Measurements from ENCODE around the gene TMEM266.

Gene TMEM266

GRCh38 chr15:76100361-76100760, 40.6 kb downstream of the TMEM266 start:
- Histone ChIP-seq H3K9ac (ENCODE audit: low read depth in 1 of 2, low read length in 2 of 2) (no peak overlapping the region), H3K27ac (ENCODE audit: low read depth in 2 of 2, low read length in 2 of 2) (no peak overlapping the region), H3K36me3 (ENCODE audit: control insufficient read depth in 2 of 2, insufficient read depth in 2 of 2, low read length in 2 of 2) (no peaks in the 10 kb centered on the region), H3K9me3 (ENCODE audit: control insufficient read depth in 2 of 2, low read length in 2 of 2) (no peaks in the 10 kb centered on the region), H3K4me1 (ENCODE audit: control insufficient read depth in 2 of 2, insufficient read depth in 2 of 2, low read length in 2 of 2) (no peaks in the 10 kb centered on the region), H3K4me3 (ENCODE audit: low read length in 2 of 2) (no peak overlapping the region), H3K27me3 (ENCODE audit: control insufficient read depth in 2 of 2, insufficient read depth in 2 of 2, low read length in 2 of 2) (no peaks in the 10 kb centered on the region)

- no peaks in the 10 kb centered on the region for H3K36me3 ChIP-seq (ENCODE audit: control insufficient read depth in 2 of 2, insufficient read depth in 2 of 2, low read length in 2 of 2)
- no peaks in the 10 kb centered on the region for H3K4me1 ChIP-seq (ENCODE audit: control insufficient read depth in 2 of 2, insufficient read depth in 2 of 2, low read length in 2 of 2)
- no peak overlapping the region for H3K9ac ChIP-seq (ENCODE audit: low read depth in 1 of 2, low read length in 2 of 2)
- no peaks in the 10 kb centered on the region for H3K9me3 ChIP-seq (ENCODE audit: control insufficient read depth in 2 of 2, low read length in 2 of 2)
- no peaks in the 10 kb centered on the region for H3K27me3 ChIP-seq (ENCODE audit: control insufficient read depth in 2 of 2, insufficient read depth in 2 of 2, low read length in 2 of 2)
- H3K4me3 ChIP-seq (ENCODE audit: low read length in 2 of 2): no peak overlapping the region
- H3K27ac ChIP-seq (ENCODE audit: low read depth in 2 of 2, low read length in 2 of 2): no peak overlapping the region
These were observed 41.9 kb downstream of the TMEM266 start for GRCh38 chr15:76101655-76102054.

- no peaks in the 10 kb centered on the region for H3K4me1 ChIP-seq (ENCODE audit: control insufficient read depth in 2 of 2, insufficient read depth in 2 of 2, low read length in 2 of 2)
- no peaks in the 10 kb centered on the region for H3K9me3 ChIP-seq (ENCODE audit: control insufficient read depth in 2 of 2, low read length in 2 of 2)
- no peaks in the 10 kb centered on the region for H3K36me3 ChIP-seq (ENCODE audit: control insufficient read depth in 2 of 2, insufficient read depth in 2 of 2, low read length in 2 of 2)
- H3K4me3 ChIP-seq (ENCODE audit: low read length in 2 of 2): no peak overlapping the region
- no peak overlapping the region for H3K27ac ChIP-seq (ENCODE audit: low read depth in 2 of 2, low read length in 2 of 2)
- H3K27me3 ChIP-seq (ENCODE audit: control insufficient read depth in 2 of 2, insufficient read depth in 2 of 2, low read length in 2 of 2): no peaks in the 10 kb centered on the region
- H3K9ac ChIP-seq (ENCODE audit: low read depth in 1 of 2, low read length in 2 of 2): no peak overlapping the region
These were observed 45.6 kb downstream of the TMEM266 start for GRCh38 chr15:76105391-76105790.

- no peaks in the 10 kb centered on the region for H3K9me3 ChIP-seq (ENCODE audit: control insufficient read depth in 2 of 2, low read length in 2 of 2)
- H3K9ac ChIP-seq (ENCODE audit: low read depth in 1 of 2, low read length in 2 of 2): no peak overlapping the region
- H3K36me3 ChIP-seq (ENCODE audit: control insufficient read depth in 2 of 2, insufficient read depth in 2 of 2, low read length in 2 of 2): no peaks in the 10 kb centered on the region
- no peak overlapping the region for H3K4me3 ChIP-seq (ENCODE audit: low read length in 2 of 2)
- H3K27ac ChIP-seq (ENCODE audit: low read depth in 2 of 2, low read length in 2 of 2): no peak overlapping the region
- no peaks in the 10 kb centered on the region for H3K27me3 ChIP-seq (ENCODE audit: control insufficient read depth in 2 of 2, insufficient read depth in 2 of 2, low read length in 2 of 2)
- H3K4me1 ChIP-seq (ENCODE audit: control insufficient read depth in 2 of 2, insufficient read depth in 2 of 2, low read length in 2 of 2): no peaks in the 10 kb centered on the region
These were observed 46.1 kb downstream of the TMEM266 start for GRCh38 chr15:76105911-76106310.

GRCh38 chr15:76107169-76107568, 47.4 kb downstream of the TMEM266 start:
- Histone ChIP-seq H3K4me3 (ENCODE audit: low read length in 2 of 2) (no peak overlapping the region), H3K9ac (ENCODE audit: low read depth in 1 of 2, low read length in 2 of 2) (no peak overlapping the region), H3K9me3 (ENCODE audit: control insufficient read depth in 2 of 2, low read length in 2 of 2) (no peaks in the 10 kb centered on the region), H3K27me3 (ENCODE audit: control insufficient read depth in 2 of 2, insufficient read depth in 2 of 2, low read length in 2 of 2) (no peaks in the 10 kb centered on the region), H3K36me3 (ENCODE audit: control insufficient read depth in 2 of 2, insufficient read depth in 2 of 2, low read length in 2 of 2) (no peaks in the 10 kb centered on the region), H3K4me1 (ENCODE audit: control insufficient read depth in 2 of 2, insufficient read depth in 2 of 2, low read length in 2 of 2) (no peaks in the 10 kb centered on the region), H3K27ac (ENCODE audit: low read depth in 2 of 2, low read length in 2 of 2) (no peak overlapping the region)

GRCh38 chr15:76108021-76108723, 48.4 kb downstream of the TMEM266 start:
- H3K27ac ChIP-seq (ENCODE audit: low read depth in 2 of 2, low read length in 2 of 2): no peak overlapping the region
- no peaks in the 10 kb centered on the region for H3K36me3 ChIP-seq (ENCODE audit: control insufficient read depth in 2 of 2, insufficient read depth in 2 of 2, low read length in 2 of 2)
- H3K9ac ChIP-seq (ENCODE audit: low read depth in 1 of 2, low read length in 2 of 2): no peak overlapping the region
- H3K9me3 ChIP-seq (ENCODE audit: control insufficient read depth in 2 of 2, low read length in 2 of 2): no peaks in the 10 kb centered on the region
- no peaks in the 10 kb centered on the region for H3K4me1 ChIP-seq (ENCODE audit: control insufficient read depth in 2 of 2, insufficient read depth in 2 of 2, low read length in 2 of 2)
- no peak overlapping the region for H3K4me3 ChIP-seq (ENCODE audit: low read length in 2 of 2)
- H3K27me3 ChIP-seq (ENCODE audit: control insufficient read depth in 2 of 2, insufficient read depth in 2 of 2, low read length in 2 of 2): no peaks in the 10 kb centered on the region

- H3K27ac ChIP-seq (ENCODE audit: low read depth in 2 of 2, low read length in 2 of 2): no peak overlapping the region
- no peaks in the 10 kb centered on the region for H3K27me3 ChIP-seq (ENCODE audit: control insufficient read depth in 2 of 2, insufficient read depth in 2 of 2, low read length in 2 of 2)
- H3K9ac ChIP-seq (ENCODE audit: low read depth in 1 of 2, low read length in 2 of 2): no peak overlapping the region
- no peaks in the 10 kb centered on the region for H3K36me3 ChIP-seq (ENCODE audit: control insufficient read depth in 2 of 2, insufficient read depth in 2 of 2, low read length in 2 of 2)
- no peaks in the 10 kb centered on the region for H3K9me3 ChIP-seq (ENCODE audit: control insufficient read depth in 2 of 2, low read length in 2 of 2)
- H3K4me3 ChIP-seq (ENCODE audit: low read length in 2 of 2): no peak overlapping the region
- no peaks in the 10 kb centered on the region for H3K4me1 ChIP-seq (ENCODE audit: control insufficient read depth in 2 of 2, insufficient read depth in 2 of 2, low read length in 2 of 2)
These were observed 49.3 kb downstream of the TMEM266 start for GRCh38 chr15:76109046-76109445.

GRCh38 chr15:76114561-76114960, 54.8 kb downstream of the TMEM266 start:
- H3K4me3 ChIP-seq (ENCODE audit: low read length in 2 of 2): no peak overlapping the region
- no peak overlapping the region for H3K9ac ChIP-seq (ENCODE audit: low read depth in 1 of 2, low read length in 2 of 2)
- H3K9me3 ChIP-seq (ENCODE audit: control insufficient read depth in 2 of 2, low read length in 2 of 2): no peaks in the 10 kb centered on the region
- no peaks in the 10 kb centered on the region for H3K36me3 ChIP-seq (ENCODE audit: control insufficient read depth in 2 of 2, insufficient read depth in 2 of 2, low read length in 2 of 2)
- H3K4me1 ChIP-seq (ENCODE audit: control insufficient read depth in 2 of 2, insufficient read depth in 2 of 2, low read length in 2 of 2): no peaks in the 10 kb centered on the region
- peaks cover 0 to 2% of the 10 kb centered on the region in 2 donors for H3K27me3 ChIP-seq (ENCODE audit: control insufficient read depth in 2 of 2, insufficient read depth in 2 of 2, low read length in 2 of 2)
- H3K27ac ChIP-seq (ENCODE audit: low read depth in 2 of 2, low read length in 2 of 2): no peak overlapping the region

- no peak overlapping the region for H3K27ac ChIP-seq (ENCODE audit: low read depth in 2 of 2, low read length in 2 of 2)
- H3K4me1 ChIP-seq (ENCODE audit: control insufficient read depth in 2 of 2, insufficient read depth in 2 of 2, low read length in 2 of 2): no peaks in the 10 kb centered on the region
- no peak overlapping the region for H3K4me3 ChIP-seq (ENCODE audit: low read length in 2 of 2)
- H3K9ac ChIP-seq (ENCODE audit: low read depth in 1 of 2, low read length in 2 of 2): no peak overlapping the region
- H3K36me3 ChIP-seq (ENCODE audit: control insufficient read depth in 2 of 2, insufficient read depth in 2 of 2, low read length in 2 of 2): no peaks in the 10 kb centered on the region
- no peaks in the 10 kb centered on the region for H3K9me3 ChIP-seq (ENCODE audit: control insufficient read depth in 2 of 2, low read length in 2 of 2)
- H3K27me3 ChIP-seq (ENCODE audit: control insufficient read depth in 2 of 2, insufficient read depth in 2 of 2, low read length in 2 of 2): peaks cover 0 to 2% of the 10 kb centered on the region in 2 donors
These were observed 56.5 kb downstream of the TMEM266 start for GRCh38 chr15:76116138-76116885.

- Histone ChIP-seq H3K36me3 (ENCODE audit: control insufficient read depth in 2 of 2, insufficient read depth in 2 of 2, low read length in 2 of 2) (no peaks in the 10 kb centered on the region), H3K27me3 (ENCODE audit: control insufficient read depth in 2 of 2, insufficient read depth in 2 of 2, low read length in 2 of 2) (peaks cover 0 to 2% of the 10 kb centered on the region in 2 donors), H3K9ac (ENCODE audit: low read depth in 1 of 2, low read length in 2 of 2) (no peak overlapping the region), H3K9me3 (ENCODE audit: control insufficient read depth in 2 of 2, low read length in 2 of 2) (no peaks in the 10 kb centered on the region), H3K27ac (ENCODE audit: low read depth in 2 of 2, low read length in 2 of 2) (no peak overlapping the region), H3K4me1 (ENCODE audit: control insufficient read depth in 2 of 2, insufficient read depth in 2 of 2, low read length in 2 of 2) (no peaks in the 10 kb centered on the region), H3K4me3 (ENCODE audit: low read length in 2 of 2) (no peak overlapping the region)
These were observed 57.4 kb downstream of the TMEM266 start for GRCh38 chr15:76117181-76117580.

All from mucosa of rectum (tissue), 2 donors.